ENCODE data around the gene RNF151.
A peak's percentile ranks its signal among the peaks of the same experiment; 100 is the strongest.
"Not testable (repeated sequence)": the region's sequence is repeated elsewhere in the genome, so short reads cannot be mapped to it uniquely, and the experiment has no call there.

RNF151 gene

GRCh38 chr16:1938910-1939309, 27.7 kb upstream of the RNF151 start:
- DNase-seq, result no peak

GRCh38 chr16:1939833-1940232, 26.8 kb upstream of the RNF151 start:
- not testable (repeated sequence) for DNase-seq

GRCh38 chr16:1940273-1941161, 26.1 kb upstream of the RNF151 start:
- no peak for DNase-seq

- DNase-seq, result no peak
Observed at GRCh38 chr16:1941162-1942046, 25.3 kb upstream of the RNF151 start.

GRCh38 chr16:1942047-1942809, 24.4 kb upstream of the RNF151 start:
- no peak for DNase-seq

- peak; percentile 71 to 99 (median 96) for DNase-seq
Observed at GRCh38 chr16:1942810-1943726, 23.6 kb upstream of the RNF151 start, which contains the start of gene MSRB1. Gene MSRB1 (minus strand): TSS chr16:1943199. CDS start chr16:1943156, 43 bp downstream.

GRCh38 chr16:1944612-1945199, 21.9 kb upstream of the RNF151 start:
- DNase-seq, result no peak

GRCh38 chr16:1945559-1946391, 20.9 kb upstream of the RNF151 start:
- no peak for DNase-seq

GRCh38 chr16:1946495-1947368, 19.9 kb upstream of the RNF151 start:
- no peak for DNase-seq

- DNase-seq, result no peak
Observed at GRCh38 chr16:1947369-1947670, 19.3 kb upstream of the RNF151 start.

GRCh38 chr16:1949507-1949906, 17.1 kb upstream of the RNF151 start:
- no peak for DNase-seq

GRCh38 chr16:1950047-1950446, 16.6 kb upstream of the RNF151 start:
- no peak for DNase-seq

- no peak for DNase-seq
Observed at GRCh38 chr16:1950559-1950958, 16.1 kb upstream of the RNF151 start.

- DNase-seq, result no peak
Observed at GRCh38 chr16:1953734-1954133, 12.9 kb upstream of the RNF151 start.

- DNase-seq, result not testable (repeated sequence)
Observed at GRCh38 chr16:1957434-1958142, 9.1 kb upstream of the RNF151 start.

- not testable (repeated sequence) for DNase-seq
Observed at GRCh38 chr16:1958143-1958491, 8.5 kb upstream of the RNF151 start.

GRCh38 chr16:1958715-1959268, 7.9 kb upstream of the RNF151 start:
- no peak for DNase-seq
